OCI-LY1 (cell line): ENCODE results near the gene ZNF223.

Experiments used
- H2AFZ ChIP-seq: fragments of 200-600 bp; sonication (generic), shearing (Covaris generic); 2 replicates; pipeline ENCODE4 v1.6.0; 2014; ENCODE audit warnings: antibody characterized with exemption, mild to moderate bottlenecking, low read length
- H3F3A ChIP-seq: fragments of 200-600 bp; sonication (generic), shearing (Covaris generic); 2 replicates; pipeline ENCODE4 v1.6.0; 2014; ENCODE audit warnings: mild to moderate bottlenecking, antibody characterized with exemption, low read length, moderate library complexity; ENCODE audit not compliant: insufficient read depth
- H3K27ac ChIP-seq: fragments of 200-600 bp; sonication (generic); 2 replicates; pipeline ENCODE4 v1.5.1; 2014; ENCODE audit warnings: low read length, mixed run types, mild to moderate bottlenecking, low read depth; ENCODE audit not compliant: poor library complexity, severe bottlenecking
- H3K27me3 ChIP-seq: fragments of 200-600 bp; sonication (generic); 2 replicates; pipeline ENCODE4 v1.6.0; 2014; ENCODE audit warnings: antibody characterized with exemption, mild to moderate bottlenecking, low read length, moderate library complexity; ENCODE audit not compliant: insufficient read depth
- H3K36me3 ChIP-seq: fragments of 200-600 bp; sonication (generic); 2 replicates; pipeline ENCODE4 v1.6.1; 2014; ENCODE audit warnings: mild to moderate bottlenecking, antibody characterized with exemption, low read length, moderate library complexity, mixed read lengths; ENCODE audit not compliant: insufficient read depth
- H3K4me1 ChIP-seq: fragments of 200-600 bp; sonication (generic); 2 replicates; pipeline ENCODE4 v1.5.1; 2014; ENCODE audit warnings: mild to moderate bottlenecking, low read length, moderate library complexity; ENCODE audit not compliant: insufficient read depth, severe bottlenecking
- H3K4me2 ChIP-seq: fragments of 200-600 bp; sonication (generic), shearing (Covaris generic); 2 replicates; pipeline ENCODE4 v1.6.1; 2014; ENCODE audit warnings: low read length
- H3K4me3 ChIP-seq: fragments of 200-600 bp; sonication (generic); 2 replicates; pipeline ENCODE4 v1.5.1; 2014; ENCODE audit warnings: low read length, low read depth, mild to moderate bottlenecking, mixed read lengths; ENCODE audit not compliant: poor library complexity, severe bottlenecking
- H3K79me2 ChIP-seq: fragments of 200-600 bp; shearing (Covaris generic); 2 replicates; pipeline ENCODE4 v1.6.1; 2016; ENCODE audit warnings: mixed run types, low read length, mixed read lengths; ENCODE audit not compliant: insufficient read depth
- H3K9ac ChIP-seq: fragments of 200-600 bp; sonication (generic), shearing (Covaris generic); 2 replicates; pipeline ENCODE4 v1.6.1; 2014; ENCODE audit warnings: mild to moderate bottlenecking, low read length, mixed read lengths
- H3K9me2 ChIP-seq: fragments of 200-600 bp; sonication (generic), shearing (Covaris generic); 2 replicates; pipeline ENCODE4 v1.6.1; 2014; ENCODE audit warnings: low read depth, mild to moderate bottlenecking, low read length, mixed read lengths
- H3K9me3 ChIP-seq: fragments of 200-600 bp; shearing (Covaris generic); 2 replicates; pipeline ENCODE4 v1.6.1; 2014; ENCODE audit warnings: low read length, mixed read lengths
- H4K20me1 ChIP-seq: fragments of 200-600 bp; sonication (generic), shearing (Covaris generic); 2 replicates; pipeline ENCODE4 v1.6.0; 2016; ENCODE audit warnings: mild to moderate bottlenecking, low read length; ENCODE audit not compliant: insufficient read depth
- EZH2 ChIP-seq: fragments of 200-600 bp; sonication (generic), shearing (Covaris generic); IDR thresholded peaks from 2 replicates; pipeline ENCODE4 v1.8.0; 2017; ENCODE audit warnings: borderline replicate concordance, mixed run types, mild to moderate bottlenecking, antibody characterized with exemption, low read length, moderate library complexity, mixed read lengths
- TF ChIP-seq, protein P1 (sequence below): fragments of 200-600 bp; sonication (generic), shearing (Covaris generic); IDR thresholded peaks from 2 replicates; pipeline ENCODE4 v1.5.1; 2017; ENCODE audit warnings: mild to moderate bottlenecking, antibody characterized with exemption, low read length, moderate library complexity, mixed read lengths

The ZNF223 gene

DNA sequence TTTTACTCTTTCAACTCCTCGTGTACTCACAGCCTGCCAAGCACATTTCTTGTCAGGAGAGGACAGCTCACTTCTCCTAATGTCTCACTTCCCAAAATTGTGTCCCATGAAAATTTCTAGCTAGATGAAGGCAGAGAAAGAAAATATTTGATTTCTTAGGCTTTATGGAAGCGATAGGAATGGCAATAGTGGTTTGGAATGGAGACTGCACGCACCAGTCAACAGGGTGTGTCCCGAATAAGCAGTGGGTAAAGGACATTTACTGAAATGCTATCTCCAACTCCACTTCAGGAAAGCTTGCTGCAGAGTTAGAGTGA, 27.0 kb upstream of the ZNF223 start:
- H3K4me3 ChIP-seq: peak overlapping the region; percentile 79
- H3K27ac ChIP-seq: no peak overlapping the region
- peak overlapping the region; percentile 97 for H2AFZ ChIP-seq

DNA sequence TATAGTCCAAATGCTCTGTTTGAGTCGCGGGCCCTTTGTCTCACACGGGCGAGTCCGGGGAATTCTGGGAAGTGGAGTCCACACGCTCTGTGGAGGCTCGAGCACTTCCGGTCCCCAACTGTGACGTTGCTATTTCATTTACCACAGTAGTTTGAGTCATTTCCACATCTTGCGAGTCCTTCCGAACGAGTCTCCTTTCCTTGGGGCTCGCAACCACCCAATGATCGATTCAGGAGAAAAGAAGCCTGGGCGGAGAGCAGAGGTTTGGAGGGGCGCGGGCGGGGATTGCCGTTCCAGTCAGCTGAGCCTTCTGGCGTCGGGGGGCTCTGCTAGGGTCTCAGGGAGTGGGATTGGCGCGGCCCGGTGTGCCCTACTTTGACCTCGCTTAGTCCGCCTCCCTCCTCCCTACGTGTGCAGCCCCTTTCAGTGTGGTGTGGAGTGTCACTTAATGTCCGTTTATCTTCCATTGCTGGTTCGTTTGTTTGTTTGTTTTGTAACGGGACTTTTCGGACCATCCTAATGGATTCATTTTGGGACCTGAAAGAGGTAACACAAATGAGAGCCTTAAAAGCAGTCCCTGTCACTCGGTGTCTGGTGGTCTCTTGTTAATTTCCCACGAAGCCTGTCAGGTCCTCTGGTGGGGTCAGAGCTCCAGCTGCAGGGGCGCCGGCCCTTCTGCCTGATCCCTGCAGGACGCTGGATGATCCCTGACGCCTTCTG, 26.5 kb upstream of the ZNF223 start, which contains the start of gene ZNF222:
ZNF222 (plus strand) TSS at position 163 of the 720 bp plus-strand sequence; CDS start at position 221, 58 bp downstream.
- Histone ChIP-seq H3K4me2 (peak within 1 kb of the TSS; percentile 81), H3K9me3 (peaks cover 9% of the 10 kb centered on the region)

More for the DNA sequence above, 27.0 kb upstream of the ZNF223 start:
- TF ChIP-seq, protein P1, sequence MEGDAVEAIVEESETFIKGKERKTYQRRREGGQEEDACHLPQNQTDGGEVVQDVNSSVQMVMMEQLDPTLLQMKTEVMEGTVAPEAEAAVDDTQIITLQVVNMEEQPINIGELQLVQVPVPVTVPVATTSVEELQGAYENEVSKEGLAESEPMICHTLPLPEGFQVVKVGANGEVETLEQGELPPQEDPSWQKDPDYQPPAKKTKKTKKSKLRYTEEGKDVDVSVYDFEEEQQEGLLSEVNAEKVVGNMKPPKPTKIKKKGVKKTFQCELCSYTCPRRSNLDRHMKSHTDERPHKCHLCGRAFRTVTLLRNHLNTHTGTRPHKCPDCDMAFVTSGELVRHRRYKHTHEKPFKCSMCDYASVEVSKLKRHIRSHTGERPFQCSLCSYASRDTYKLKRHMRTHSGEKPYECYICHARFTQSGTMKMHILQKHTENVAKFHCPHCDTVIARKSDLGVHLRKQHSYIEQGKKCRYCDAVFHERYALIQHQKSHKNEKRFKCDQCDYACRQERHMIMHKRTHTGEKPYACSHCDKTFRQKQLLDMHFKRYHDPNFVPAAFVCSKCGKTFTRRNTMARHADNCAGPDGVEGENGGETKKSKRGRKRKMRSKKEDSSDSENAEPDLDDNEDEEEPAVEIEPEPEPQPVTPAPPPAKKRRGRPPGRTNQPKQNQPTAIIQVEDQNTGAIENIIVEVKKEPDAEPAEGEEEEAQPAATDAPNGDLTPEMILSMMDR: no peak
- TF ChIP-seq EZH2: no peak
- Histone ChIP-seq H3K9me3 (peaks cover 7% of the 10 kb centered on the region), H3F3A (no peaks in the 10 kb centered on the region), H3K36me3 (peaks cover 14% of the 10 kb centered on the region), H3K9me2 (no peaks in the 10 kb centered on the region), H3K79me2 (no peaks in the 10 kb centered on the region), H3K9ac (peak overlapping the region; percentile 81; the same call in 1 of the 2 replicates), H4K20me1 (no peaks in the 10 kb centered on the region), H3K4me2 (peak overlapping the region; percentile 81), H3K27me3 (no peaks in the 10 kb centered on the region), H3K4me1 (peaks cover 12% of the 10 kb centered on the region)

DNA sequence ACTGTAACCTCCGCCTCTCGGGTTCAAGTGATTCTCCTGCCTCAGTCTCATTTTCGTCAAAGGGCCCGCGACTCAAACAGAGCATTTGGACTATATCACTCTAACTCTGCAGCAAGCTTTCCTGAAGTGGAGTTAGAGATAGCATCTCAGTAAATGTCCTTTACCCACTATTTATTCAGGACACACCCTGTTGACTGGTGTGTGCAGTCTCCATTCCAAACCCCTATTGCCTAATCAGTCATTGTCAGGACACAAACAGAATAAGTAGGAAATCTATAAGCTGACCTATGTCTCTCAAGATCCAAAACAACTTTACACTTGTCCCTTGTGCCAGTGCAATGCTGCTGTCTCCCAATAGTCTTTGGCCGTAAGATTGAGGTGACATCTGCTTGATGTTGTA, 25.2 kb upstream of the ZNF223 start:
- Histone ChIP-seq H3K9me3 (peaks cover 14% of the 10 kb centered on the region), H3K27ac (no peak overlapping the region), H3F3A (no peaks in the 10 kb centered on the region), H3K4me3 (no peak overlapping the region), H3K4me2 (no peak overlapping the region), H3K4me1 (peaks cover 12% of the 10 kb centered on the region), H2AFZ (no peak overlapping the region), H3K36me3 (peaks cover 26% of the 10 kb centered on the region), H3K27me3 (no peaks in the 10 kb centered on the region), H3K79me2 (no peaks in the 10 kb centered on the region), H3K9me2 (no peaks in the 10 kb centered on the region), H3K9ac (no peak overlapping the region), H4K20me1 (no peaks in the 10 kb centered on the region)
- no peak for TF ChIP-seq EZH2
- TF ChIP-seq, protein P1: no peak

More for the DNA sequence above, 26.5 kb upstream of the ZNF223 start, which contains the start of gene ZNF222:
- TF ChIP-seq, protein P1: no peak
- no peak for TF ChIP-seq EZH2
- H4K20me1 ChIP-seq: no peaks in the 10 kb centered on the region
- no peaks in the 10 kb centered on the region for H3K79me2 ChIP-seq
- no peak within 1 kb of the TSS for H3K27ac ChIP-seq
- no peaks in the 10 kb centered on the region for H3K9me2 ChIP-seq
- H3F3A ChIP-seq: no peaks in the 10 kb centered on the region
- H3K36me3 ChIP-seq: peaks cover 20% of the 10 kb centered on the region
- H3K4me3 ChIP-seq: peak within 1 kb of the TSS; percentile 79
- peak within 1 kb of the TSS; percentile 97 for H2AFZ ChIP-seq
- H3K9ac ChIP-seq: peak within 1 kb of the TSS; percentile 81
- H3K27me3 ChIP-seq: no peaks in the 10 kb centered on the region
- H3K4me1 ChIP-seq: peaks cover 12% of the 10 kb centered on the region
